WTC11 (cell line): ENCODE measurements around the gene SLC25A21. TPM values are rescaled to one million over a fixed set of nuclear protein-coding genes. Genes with fewer than 3 reads are reported as not detected.

Experiments
- ATAC-seq: fragments of 200-7000 bp; cut with Tn5 transposase; 2 replicates; pipeline ENCODE4 v1.10.0; 2021; ENCODE audit warnings: mild to moderate bottlenecking, moderate library complexity
- CTCF ChIA-PET: fragments of 300-600 bp; sonication (Branson Sonifier 250); formaldehyde crosslinking; loops from one replicate; lab custom pipeline; 2021; ENCODE audit warnings: antibody characterized with exemption; lab: Charles Lee
- POLR2A ChIA-PET: fragments of 350-600 bp; sonication (Branson Sonifier 250); formaldehyde crosslinking; loops from one replicate; lab custom pipeline; 2021; ENCODE audit warnings: antibody characterized with exemption; lab: Charles Lee
- DNase-seq: peaks from one replicate; pipeline ENCODE4 v3.0.0; 2021; ENCODE audit warnings: low spot score
- H3K27ac Mint-ChIP-seq: 2 replicates; pipeline ENCODE4 v1.8.0; 2021; ENCODE audit warnings: mixed read lengths
- H3K27me3 Mint-ChIP-seq: 2 replicates; pipeline ENCODE4 v1.8.0; 2021; ENCODE audit warnings: low read depth, mild to moderate bottlenecking, moderate library complexity, mixed read lengths
- H3K36me3 Mint-ChIP-seq: 2 replicates; pipeline ENCODE4 v1.8.0; 2021; ENCODE audit warnings: mixed read lengths
- H3K4me1 Mint-ChIP-seq: 2 replicates; pipeline ENCODE4 v1.8.0; 2022; ENCODE audit warnings: mixed read lengths
- H3K4me3 Mint-ChIP-seq: 2 replicates; pipeline ENCODE4 v1.8.0; 2021; ENCODE audit warnings: mild to moderate bottlenecking, moderate library complexity, mixed read lengths
- H3K9me3 Mint-ChIP-seq: 2 replicates; pipeline ENCODE4 v1.8.0; 2021; ENCODE audit warnings: mixed read lengths
- ESRRA ChIP-seq: sonication (generic); formaldehyde crosslinking; IDR thresholded peaks from 2 replicates; pipeline ENCODE4 v1.8.1; 2022; ENCODE audit warnings: mild to moderate bottlenecking, missing genetic modification reagents, borderline replicate concordance
- FOXJ3 ChIP-seq: sonication (generic); formaldehyde crosslinking; IDR thresholded peaks from 2 replicates; pipeline ENCODE4 v1.9.0; 2021; ENCODE audit warnings: missing genetic modification reagents, mild to moderate bottlenecking, borderline replicate concordance
- FOXK1 ChIP-seq: sonication (generic); formaldehyde crosslinking; IDR thresholded peaks from 2 replicates; pipeline ENCODE4 v1.8.0; 2022; ENCODE audit warnings: mild to moderate bottlenecking, moderate library complexity, missing genetic modification reagents
- FOXP1 ChIP-seq: sonication (generic); formaldehyde crosslinking; IDR thresholded peaks from 2 replicates; pipeline ENCODE4 v1.8.0; 2022; ENCODE audit warnings: missing genetic modification reagents, mild to moderate bottlenecking, moderate library complexity, borderline replicate concordance
- MXD4 ChIP-seq: fragments of 250-450 bp; sonication (Bioruptor Pico); IDR thresholded peaks from 2 replicates; pipeline ENCODE4 v1.8.0; 2021; ENCODE audit warnings: mild to moderate bottlenecking, moderate library complexity, borderline replicate concordance
- RELA ChIP-seq: sonication (generic); formaldehyde crosslinking; IDR thresholded peaks from 2 replicates; pipeline ENCODE4 v1.8.1; 2022; ENCODE audit warnings: missing genetic modification reagents, mild to moderate bottlenecking, borderline replicate concordance
- SMAD3 ChIP-seq: sonication (generic); formaldehyde crosslinking; IDR thresholded peaks from 2 replicates; pipeline ENCODE4 v1.8.0; 2022; ENCODE audit warnings: missing genetic modification reagents, mild to moderate bottlenecking, borderline replicate concordance
- ZNF219 ChIP-seq: sonication (generic); formaldehyde crosslinking; IDR thresholded peaks from 2 replicates; pipeline ENCODE4 v1.8.0; 2023; ENCODE audit warnings: missing genetic modification reagents, mild to moderate bottlenecking, borderline replicate concordance
- ZNF416 ChIP-seq: fragments of 250-450 bp; sonication (Bioruptor Pico); IDR thresholded peaks from 2 replicates; pipeline ENCODE4 v1.9.0; 2021; ENCODE audit warnings: mild to moderate bottlenecking, inconsistent platforms
- total RNA-seq: library from RNA; stranded (reverse); gene quantifications from 3 replicates; pipeline ENCODE4 v1.2.3, GENCODE V29; 2021
- TF ChIP-seq, protein P1 (sequence below): sonication (generic); formaldehyde crosslinking; IDR thresholded peaks from 2 replicates; pipeline ENCODE4 v1.8.0; 2022; ENCODE audit warnings: mild to moderate bottlenecking, missing genetic modification reagents
- TF ChIP-seq, protein P2 (sequence below): sonication (generic); formaldehyde crosslinking; IDR thresholded peaks from 2 replicates; pipeline ENCODE4 v1.8.1; 2023; ENCODE audit warnings: mild to moderate bottlenecking, missing genetic modification reagents
- TF ChIP-seq, protein P3 (sequence below): sonication (generic); formaldehyde crosslinking; IDR thresholded peaks from 2 replicates; pipeline ENCODE4 v1.8.1; 2023; ENCODE audit warnings: mild to moderate bottlenecking, missing genetic modification reagents
- TF ChIP-seq, protein P4 (sequence below): fragments of 250-450 bp; sonication (Bioruptor Pico); IDR thresholded peaks from 2 replicates; pipeline ENCODE4 v1.9.0; 2021; ENCODE audit warnings: mild to moderate bottlenecking
- TF ChIP-seq, protein P5 (sequence below): sonication (generic); formaldehyde crosslinking; IDR thresholded peaks from 2 replicates; pipeline ENCODE4 v1.8.1; 2022; ENCODE audit warnings: low read depth, mild to moderate bottlenecking, moderate library complexity, missing genetic modification reagents, borderline replicate concordance
- TF ChIP-seq, protein P6 (sequence below): sonication (generic); formaldehyde crosslinking; IDR thresholded peaks from 2 replicates; pipeline ENCODE4 v1.8.0; 2023; ENCODE audit warnings: mild to moderate bottlenecking, missing genetic modification reagents

SLC25A21 gene
- total RNA-seq, 1 experiment from 2014 or later, result 8.2 TPM

DNA sequence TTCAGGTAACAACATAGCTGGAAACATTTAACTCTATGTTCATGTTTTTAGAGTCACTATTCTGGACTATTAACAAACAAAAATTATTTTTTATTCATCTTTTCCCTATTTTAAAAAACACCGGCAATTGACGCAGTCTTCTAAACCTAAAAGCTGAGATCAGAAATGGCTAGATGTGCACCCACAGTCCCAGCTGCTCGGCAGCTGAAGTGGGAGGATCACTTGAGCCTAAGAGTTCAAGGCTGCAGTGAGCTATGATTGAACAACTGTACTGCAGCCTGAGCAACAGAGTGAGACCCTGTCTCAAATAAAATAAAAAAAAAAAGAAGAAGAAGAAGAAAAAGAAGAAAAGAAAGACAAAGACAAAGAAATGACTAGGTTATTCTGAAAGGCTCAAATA, 446.3 kb downstream of the SLC25A21 start:
- TF ChIP-seq, protein P1, sequence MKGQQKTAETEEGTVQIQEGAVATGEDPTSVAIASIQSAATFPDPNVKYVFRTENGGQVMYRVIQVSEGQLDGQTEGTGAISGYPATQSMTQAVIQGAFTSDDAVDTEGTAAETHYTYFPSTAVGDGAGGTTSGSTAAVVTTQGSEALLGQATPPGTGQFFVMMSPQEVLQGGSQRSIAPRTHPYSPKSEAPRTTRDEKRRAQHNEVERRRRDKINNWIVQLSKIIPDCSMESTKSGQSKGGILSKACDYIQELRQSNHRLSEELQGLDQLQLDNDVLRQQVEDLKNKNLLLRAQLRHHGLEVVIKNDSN (CRISPR knock-in tag), result no peak
- TF ChIP-seq ESRRA (CRISPR knock-in tag), result no peak
- TF ChIP-seq, protein P2, sequence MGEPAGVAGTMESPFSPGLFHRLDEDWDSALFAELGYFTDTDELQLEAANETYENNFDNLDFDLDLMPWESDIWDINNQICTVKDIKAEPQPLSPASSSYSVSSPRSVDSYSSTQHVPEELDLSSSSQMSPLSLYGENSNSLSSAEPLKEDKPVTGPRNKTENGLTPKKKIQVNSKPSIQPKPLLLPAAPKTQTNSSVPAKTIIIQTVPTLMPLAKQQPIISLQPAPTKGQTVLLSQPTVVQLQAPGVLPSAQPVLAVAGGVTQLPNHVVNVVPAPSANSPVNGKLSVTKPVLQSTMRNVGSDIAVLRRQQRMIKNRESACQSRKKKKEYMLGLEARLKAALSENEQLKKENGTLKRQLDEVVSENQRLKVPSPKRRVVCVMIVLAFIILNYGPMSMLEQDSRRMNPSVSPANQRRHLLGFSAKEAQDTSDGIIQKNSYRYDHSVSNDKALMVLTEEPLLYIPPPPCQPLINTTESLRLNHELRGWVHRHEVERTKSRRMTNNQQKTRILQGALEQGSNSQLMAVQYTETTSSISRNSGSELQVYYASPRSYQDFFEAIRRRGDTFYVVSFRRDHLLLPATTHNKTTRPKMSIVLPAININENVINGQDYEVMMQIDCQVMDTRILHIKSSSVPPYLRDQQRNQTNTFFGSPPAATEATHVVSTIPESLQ, result no peak
- TF ChIP-seq, protein P3, sequence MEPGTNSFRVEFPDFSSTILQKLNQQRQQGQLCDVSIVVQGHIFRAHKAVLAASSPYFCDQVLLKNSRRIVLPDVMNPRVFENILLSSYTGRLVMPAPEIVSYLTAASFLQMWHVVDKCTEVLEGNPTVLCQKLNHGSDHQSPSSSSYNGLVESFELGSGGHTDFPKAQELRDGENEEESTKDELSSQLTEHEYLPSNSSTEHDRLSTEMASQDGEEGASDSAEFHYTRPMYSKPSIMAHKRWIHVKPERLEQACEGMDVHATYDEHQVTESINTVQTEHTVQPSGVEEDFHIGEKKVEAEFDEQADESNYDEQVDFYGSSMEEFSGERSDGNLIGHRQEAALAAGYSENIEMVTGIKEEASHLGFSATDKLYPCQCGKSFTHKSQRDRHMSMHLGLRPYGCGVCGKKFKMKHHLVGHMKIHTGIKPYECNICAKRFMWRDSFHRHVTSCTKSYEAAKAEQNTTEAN, result no peak
- TF ChIP-seq RELA (CRISPR knock-in tag), result no peak
- TF ChIP-seq FOXJ3 (CRISPR knock-in tag), result no peak
- TF ChIP-seq, protein P4, sequence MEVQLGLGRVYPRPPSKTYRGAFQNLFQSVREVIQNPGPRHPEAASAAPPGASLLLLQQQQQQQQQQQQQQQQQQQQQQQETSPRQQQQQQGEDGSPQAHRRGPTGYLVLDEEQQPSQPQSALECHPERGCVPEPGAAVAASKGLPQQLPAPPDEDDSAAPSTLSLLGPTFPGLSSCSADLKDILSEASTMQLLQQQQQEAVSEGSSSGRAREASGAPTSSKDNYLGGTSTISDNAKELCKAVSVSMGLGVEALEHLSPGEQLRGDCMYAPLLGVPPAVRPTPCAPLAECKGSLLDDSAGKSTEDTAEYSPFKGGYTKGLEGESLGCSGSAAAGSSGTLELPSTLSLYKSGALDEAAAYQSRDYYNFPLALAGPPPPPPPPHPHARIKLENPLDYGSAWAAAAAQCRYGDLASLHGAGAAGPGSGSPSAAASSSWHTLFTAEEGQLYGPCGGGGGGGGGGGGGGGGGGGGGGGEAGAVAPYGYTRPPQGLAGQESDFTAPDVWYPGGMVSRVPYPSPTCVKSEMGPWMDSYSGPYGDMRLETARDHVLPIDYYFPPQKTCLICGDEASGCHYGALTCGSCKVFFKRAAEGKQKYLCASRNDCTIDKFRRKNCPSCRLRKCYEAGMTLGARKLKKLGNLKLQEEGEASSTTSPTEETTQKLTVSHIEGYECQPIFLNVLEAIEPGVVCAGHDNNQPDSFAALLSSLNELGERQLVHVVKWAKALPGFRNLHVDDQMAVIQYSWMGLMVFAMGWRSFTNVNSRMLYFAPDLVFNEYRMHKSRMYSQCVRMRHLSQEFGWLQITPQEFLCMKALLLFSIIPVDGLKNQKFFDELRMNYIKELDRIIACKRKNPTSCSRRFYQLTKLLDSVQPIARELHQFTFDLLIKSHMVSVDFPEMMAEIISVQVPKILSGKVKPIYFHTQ (CRISPR knock-in tag), result no peak
- no peak for TF ChIP-seq FOXP1 (CRISPR knock-in tag)
- TF ChIP-seq, protein P5, sequence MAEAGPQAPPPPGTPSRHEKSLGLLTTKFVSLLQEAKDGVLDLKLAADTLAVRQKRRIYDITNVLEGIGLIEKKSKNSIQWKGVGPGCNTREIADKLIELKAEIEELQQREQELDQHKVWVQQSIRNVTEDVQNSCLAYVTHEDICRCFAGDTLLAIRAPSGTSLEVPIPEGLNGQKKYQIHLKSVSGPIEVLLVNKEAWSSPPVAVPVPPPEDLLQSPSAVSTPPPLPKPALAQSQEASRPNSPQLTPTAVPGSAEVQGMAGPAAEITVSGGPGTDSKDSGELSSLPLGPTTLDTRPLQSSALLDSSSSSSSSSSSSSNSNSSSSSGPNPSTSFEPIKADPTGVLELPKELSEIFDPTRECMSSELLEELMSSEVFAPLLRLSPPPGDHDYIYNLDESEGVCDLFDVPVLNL, result no peak
- no peak for TF ChIP-seq ZNF219
- TF ChIP-seq SMAD3 (CRISPR knock-in tag), result no peak
- TF ChIP-seq, protein P6, sequence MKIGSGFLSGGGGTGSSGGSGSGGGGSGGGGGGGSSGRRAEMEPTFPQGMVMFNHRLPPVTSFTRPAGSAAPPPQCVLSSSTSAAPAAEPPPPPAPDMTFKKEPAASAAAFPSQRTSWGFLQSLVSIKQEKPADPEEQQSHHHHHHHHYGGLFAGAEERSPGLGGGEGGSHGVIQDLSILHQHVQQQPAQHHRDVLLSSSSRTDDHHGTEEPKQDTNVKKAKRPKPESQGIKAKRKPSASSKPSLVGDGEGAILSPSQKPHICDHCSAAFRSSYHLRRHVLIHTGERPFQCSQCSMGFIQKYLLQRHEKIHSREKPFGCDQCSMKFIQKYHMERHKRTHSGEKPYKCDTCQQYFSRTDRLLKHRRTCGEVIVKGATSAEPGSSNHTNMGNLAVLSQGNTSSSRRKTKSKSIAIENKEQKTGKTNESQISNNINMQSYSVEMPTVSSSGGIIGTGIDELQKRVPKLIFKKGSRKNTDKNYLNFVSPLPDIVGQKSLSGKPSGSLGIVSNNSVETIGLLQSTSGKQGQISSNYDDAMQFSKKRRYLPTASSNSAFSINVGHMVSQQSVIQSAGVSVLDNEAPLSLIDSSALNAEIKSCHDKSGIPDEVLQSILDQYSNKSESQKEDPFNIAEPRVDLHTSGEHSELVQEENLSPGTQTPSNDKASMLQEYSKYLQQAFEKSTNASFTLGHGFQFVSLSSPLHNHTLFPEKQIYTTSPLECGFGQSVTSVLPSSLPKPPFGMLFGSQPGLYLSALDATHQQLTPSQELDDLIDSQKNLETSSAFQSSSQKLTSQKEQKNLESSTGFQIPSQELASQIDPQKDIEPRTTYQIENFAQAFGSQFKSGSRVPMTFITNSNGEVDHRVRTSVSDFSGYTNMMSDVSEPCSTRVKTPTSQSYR (CRISPR knock-in tag), result no peak
- no peak for TF ChIP-seq FOXK1 (CRISPR knock-in tag)
- TF ChIP-seq MXD4 (CRISPR knock-in tag), result no peak
- no peak for TF ChIP-seq ZNF416 (CRISPR knock-in tag)
- TF ChIP-seq, all 79 proteins: peak for 0
- H3K4me3 Mint-ChIP-seq, result no peak overlapping the region
- peaks cover 14% of the 10 kb centered on the region for H3K4me1 Mint-ChIP-seq
- DNase-seq (no peak), ATAC-seq (no peak)
- H3K9me3 Mint-ChIP-seq, result no peaks in the 10 kb centered on the region
- H3K36me3 Mint-ChIP-seq, result no peaks in the 10 kb centered on the region
- ChIA-PET POLR2A (no interaction called here), CTCF (interaction anchor here (3.8 kb wide), 1 partner anchor 22 kb away, joined by 14 read pairs; no protein-coding TSS in a partner anchor)
- H3K27me3 Mint-ChIP-seq, result no peaks in the 10 kb centered on the region
- no peak overlapping the region for H3K27ac Mint-ChIP-seq
